ENCODE measurements around the gene NOL8.

DNA sequence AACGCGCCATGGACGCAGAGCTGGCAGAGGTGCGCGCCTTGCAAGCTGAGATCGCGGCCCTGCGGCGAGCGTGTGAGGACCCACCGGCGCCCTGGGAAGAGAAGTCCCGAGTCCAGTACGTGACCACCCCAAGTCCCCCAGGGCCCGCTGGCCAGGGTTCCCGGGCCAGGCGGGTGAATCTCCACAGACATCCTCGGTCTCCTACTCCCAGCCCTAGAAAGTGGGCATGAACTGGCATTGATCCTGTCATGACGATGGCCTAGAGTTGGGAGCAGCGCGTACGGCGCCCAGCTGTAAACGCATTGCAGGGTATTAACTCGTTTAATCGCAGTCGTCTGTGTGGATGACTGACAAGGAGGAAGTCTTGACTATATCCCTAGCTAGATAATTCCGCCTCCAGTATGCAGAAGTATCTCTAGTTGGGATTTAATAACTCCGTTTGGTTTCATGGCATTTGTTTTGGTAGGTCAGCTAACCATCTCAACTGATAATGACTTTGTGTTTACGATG, 896 bp upstream of the NOL8 start:
- TF ChIP-seq, protein P1, sequence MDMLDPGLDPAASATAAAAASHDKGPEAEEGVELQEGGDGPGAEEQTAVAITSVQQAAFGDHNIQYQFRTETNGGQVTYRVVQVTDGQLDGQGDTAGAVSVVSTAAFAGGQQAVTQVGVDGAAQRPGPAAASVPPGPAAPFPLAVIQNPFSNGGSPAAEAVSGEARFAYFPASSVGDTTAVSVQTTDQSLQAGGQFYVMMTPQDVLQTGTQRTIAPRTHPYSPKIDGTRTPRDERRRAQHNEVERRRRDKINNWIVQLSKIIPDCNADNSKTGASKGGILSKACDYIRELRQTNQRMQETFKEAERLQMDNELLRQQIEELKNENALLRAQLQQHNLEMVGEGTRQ (CRISPR knock-in tag; IDR thresholded peaks at IDR 0.05), result no peak
- TF ChIP-seq NR1H2 (CRISPR knock-in tag; IDR thresholded peaks at IDR 0.05) (no peak), NR2C2 (CRISPR knock-in tag; IDR thresholded peaks at IDR 0.05) (no peak), TEAD4 (CRISPR knock-in tag; IDR thresholded peaks at IDR 0.05) (no peak), CBFB (CRISPR knock-in tag; IDR thresholded peaks at IDR 0.05; ENCODE audit: low read depth) (no peak), ZNF138 (CRISPR knock-in tag; conservative IDR thresholded peaks at IDR 0.05) (no peak), JUN (CRISPR knock-in tag; IDR thresholded peaks at IDR 0.05) (no peak), MAX (CRISPR knock-in tag; IDR thresholded peaks at IDR 0.05) (no peak), STAT6 (CRISPR knock-in tag; conservative IDR thresholded peaks at IDR 0.05; ENCODE audit: low read depth) (no peak), TEAD1 (CRISPR knock-in tag; IDR thresholded peaks at IDR 0.05) (peak; percentile 16; the same call in 1 of the 2 replicates)
- TF ChIP-seq, protein P2, sequence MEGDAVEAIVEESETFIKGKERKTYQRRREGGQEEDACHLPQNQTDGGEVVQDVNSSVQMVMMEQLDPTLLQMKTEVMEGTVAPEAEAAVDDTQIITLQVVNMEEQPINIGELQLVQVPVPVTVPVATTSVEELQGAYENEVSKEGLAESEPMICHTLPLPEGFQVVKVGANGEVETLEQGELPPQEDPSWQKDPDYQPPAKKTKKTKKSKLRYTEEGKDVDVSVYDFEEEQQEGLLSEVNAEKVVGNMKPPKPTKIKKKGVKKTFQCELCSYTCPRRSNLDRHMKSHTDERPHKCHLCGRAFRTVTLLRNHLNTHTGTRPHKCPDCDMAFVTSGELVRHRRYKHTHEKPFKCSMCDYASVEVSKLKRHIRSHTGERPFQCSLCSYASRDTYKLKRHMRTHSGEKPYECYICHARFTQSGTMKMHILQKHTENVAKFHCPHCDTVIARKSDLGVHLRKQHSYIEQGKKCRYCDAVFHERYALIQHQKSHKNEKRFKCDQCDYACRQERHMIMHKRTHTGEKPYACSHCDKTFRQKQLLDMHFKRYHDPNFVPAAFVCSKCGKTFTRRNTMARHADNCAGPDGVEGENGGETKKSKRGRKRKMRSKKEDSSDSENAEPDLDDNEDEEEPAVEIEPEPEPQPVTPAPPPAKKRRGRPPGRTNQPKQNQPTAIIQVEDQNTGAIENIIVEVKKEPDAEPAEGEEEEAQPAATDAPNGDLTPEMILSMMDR (IDR thresholded peaks at IDR 0.05), result no peak
- TF ChIP-seq, protein P3, sequence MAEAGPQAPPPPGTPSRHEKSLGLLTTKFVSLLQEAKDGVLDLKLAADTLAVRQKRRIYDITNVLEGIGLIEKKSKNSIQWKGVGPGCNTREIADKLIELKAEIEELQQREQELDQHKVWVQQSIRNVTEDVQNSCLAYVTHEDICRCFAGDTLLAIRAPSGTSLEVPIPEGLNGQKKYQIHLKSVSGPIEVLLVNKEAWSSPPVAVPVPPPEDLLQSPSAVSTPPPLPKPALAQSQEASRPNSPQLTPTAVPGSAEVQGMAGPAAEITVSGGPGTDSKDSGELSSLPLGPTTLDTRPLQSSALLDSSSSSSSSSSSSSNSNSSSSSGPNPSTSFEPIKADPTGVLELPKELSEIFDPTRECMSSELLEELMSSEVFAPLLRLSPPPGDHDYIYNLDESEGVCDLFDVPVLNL (CRISPR knock-in tag; IDR thresholded peaks at IDR 0.05; ENCODE audit: borderline replicate concordance, low read depth), result no peak
- TF ChIP-seq, protein P4, sequence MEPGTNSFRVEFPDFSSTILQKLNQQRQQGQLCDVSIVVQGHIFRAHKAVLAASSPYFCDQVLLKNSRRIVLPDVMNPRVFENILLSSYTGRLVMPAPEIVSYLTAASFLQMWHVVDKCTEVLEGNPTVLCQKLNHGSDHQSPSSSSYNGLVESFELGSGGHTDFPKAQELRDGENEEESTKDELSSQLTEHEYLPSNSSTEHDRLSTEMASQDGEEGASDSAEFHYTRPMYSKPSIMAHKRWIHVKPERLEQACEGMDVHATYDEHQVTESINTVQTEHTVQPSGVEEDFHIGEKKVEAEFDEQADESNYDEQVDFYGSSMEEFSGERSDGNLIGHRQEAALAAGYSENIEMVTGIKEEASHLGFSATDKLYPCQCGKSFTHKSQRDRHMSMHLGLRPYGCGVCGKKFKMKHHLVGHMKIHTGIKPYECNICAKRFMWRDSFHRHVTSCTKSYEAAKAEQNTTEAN (CRISPR knock-in tag; IDR thresholded peaks at IDR 0.05), result no peak
